Measurements from ENCODE around the gene CCDC27. TPM values are rescaled to one million over a fixed set of nuclear protein-coding genes. Genes with fewer than 3 reads are reported as not detected.

The CCDC27 gene
- total RNA-seq, 4 donors from 2014 or later, result not detected

DNA sequence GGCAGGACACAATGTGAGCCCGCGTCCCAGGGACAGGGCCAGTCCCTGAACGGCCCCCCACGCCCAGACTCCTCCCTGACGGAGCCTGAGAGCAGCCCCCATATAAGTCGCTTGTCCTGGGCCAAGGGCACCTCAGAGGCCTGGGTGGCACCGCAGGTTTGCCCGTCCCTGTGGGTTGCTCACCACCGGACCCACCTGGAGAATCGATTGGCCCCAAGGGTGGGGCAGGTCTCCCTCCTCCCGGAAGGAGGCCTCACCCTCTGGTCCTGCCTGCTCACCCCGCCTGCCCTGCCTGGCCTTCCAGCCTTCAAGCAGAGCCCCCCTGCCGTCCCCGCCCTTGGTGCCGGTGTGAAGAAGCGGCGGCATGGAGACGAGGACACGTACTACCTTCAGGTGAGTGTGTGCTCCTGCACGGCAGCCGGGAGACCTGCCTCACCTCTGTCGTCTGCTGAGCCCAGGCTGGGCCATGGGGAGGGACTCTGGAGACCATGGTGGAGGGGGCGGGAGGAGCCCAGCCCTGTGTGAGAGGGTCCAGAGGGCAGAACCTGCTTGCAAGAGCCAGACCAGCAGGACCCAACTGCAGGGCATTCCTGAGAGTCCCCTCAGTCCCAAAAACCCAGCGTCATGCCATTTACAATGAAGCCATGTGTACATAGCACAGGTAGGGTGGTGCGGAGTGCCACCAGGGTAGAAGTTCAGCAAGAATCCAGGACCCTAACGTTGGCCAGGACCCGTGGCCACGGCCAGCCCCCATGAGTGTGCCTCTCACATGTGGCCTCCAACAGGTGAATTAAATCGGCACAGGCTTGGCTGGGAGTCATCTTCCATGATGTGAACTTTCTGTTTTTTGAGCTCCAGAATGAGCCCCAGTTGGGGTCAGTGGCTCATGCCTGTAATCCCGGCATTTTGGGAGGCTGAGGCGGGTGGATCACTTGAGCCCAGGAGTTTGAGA is 24.1 kb upstream of the CCDC27 start:
- no peaks in the 10 kb centered on the region for H3K9me3 ChIP-seq
- peaks cover 0 to 12% (median 4%) of the 10 kb centered on the region in 4 donors for H3K4me1 ChIP-seq
- DNase-seq (ENCODE audit: extremely low spot score), result no peak
- H3K27me3 ChIP-seq, result peaks cover 0 to 100% (median 8%) of the 10 kb centered on the region in 4 donors
- no peak overlapping the region for H3K27ac ChIP-seq (replicated peaks in 1 of 4)
- intact Hi-C loops (cut with DNase I), result no loop called here
- TF ChIP-seq, protein P1, sequence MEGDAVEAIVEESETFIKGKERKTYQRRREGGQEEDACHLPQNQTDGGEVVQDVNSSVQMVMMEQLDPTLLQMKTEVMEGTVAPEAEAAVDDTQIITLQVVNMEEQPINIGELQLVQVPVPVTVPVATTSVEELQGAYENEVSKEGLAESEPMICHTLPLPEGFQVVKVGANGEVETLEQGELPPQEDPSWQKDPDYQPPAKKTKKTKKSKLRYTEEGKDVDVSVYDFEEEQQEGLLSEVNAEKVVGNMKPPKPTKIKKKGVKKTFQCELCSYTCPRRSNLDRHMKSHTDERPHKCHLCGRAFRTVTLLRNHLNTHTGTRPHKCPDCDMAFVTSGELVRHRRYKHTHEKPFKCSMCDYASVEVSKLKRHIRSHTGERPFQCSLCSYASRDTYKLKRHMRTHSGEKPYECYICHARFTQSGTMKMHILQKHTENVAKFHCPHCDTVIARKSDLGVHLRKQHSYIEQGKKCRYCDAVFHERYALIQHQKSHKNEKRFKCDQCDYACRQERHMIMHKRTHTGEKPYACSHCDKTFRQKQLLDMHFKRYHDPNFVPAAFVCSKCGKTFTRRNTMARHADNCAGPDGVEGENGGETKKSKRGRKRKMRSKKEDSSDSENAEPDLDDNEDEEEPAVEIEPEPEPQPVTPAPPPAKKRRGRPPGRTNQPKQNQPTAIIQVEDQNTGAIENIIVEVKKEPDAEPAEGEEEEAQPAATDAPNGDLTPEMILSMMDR (IDR thresholded peaks at IDR 0.05), result no peak
- TF ChIP-seq EP300 (IDR thresholded peaks at IDR 0.05) (no peak), POLR2A (IDR thresholded peaks at IDR 0.05; ENCODE audit: low read depth) (no peak), POLR2AphosphoS5 (IDR thresholded peaks at IDR 0.05) (no peak)
- no peaks in the 10 kb centered on the region for H3K36me3 ChIP-seq
- WGBS, result 81% methylated on average over 19 of the region's 31 CpGs
- no peak overlapping the region for H3K4me3 ChIP-seq

DNA sequence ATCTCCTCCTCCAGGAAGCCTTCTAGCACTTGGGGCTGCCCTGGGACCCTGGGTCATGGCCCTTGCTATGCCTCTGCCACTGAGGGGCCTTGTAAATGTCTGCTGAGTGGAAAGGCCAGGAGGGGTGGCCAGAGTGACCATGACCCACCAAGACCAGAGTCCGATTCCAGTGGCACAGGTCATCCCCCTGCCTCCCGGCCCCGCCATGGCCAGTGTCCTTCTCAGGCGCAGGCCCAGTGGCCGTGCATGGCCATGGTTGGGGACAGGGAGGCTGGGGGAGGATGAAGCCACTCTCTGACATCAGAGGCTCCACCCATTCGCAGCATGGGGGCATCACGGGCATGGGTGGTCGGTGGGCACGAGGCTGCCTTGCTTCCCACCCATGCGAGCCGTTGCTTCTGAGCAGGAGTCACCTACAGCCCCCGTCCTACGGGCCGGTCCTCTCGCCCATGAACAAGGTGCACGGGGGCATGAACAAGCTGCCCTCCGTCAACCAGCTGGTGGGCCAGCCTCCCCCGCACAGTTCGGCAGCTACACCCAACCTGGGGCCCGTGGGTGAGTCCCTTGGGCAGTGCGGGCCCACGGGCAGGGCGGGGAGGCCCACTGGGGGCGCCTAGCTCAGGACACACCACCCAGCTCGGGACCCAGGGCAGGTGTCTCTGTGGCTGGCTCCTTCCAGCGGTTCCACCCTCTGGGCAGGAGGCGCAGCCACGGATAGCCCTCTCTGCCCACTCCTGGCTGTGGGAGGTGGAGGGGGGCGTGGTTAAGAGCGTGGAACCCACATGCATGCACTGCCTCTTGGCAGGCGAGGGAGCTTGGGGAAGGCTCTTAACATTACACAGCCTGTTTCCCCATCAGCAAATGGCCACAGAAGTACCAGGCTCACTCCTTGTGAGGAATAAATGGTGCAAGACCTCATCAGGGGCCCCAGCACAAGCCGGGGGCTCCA is 22.4 kb upstream of the CCDC27 start:
- no peak for TF ChIP-seq EP300 (IDR thresholded peaks at IDR 0.05)
- TF ChIP-seq POLR2AphosphoS5 (IDR thresholded peaks at IDR 0.05), result no peak
- no peak for TF ChIP-seq POLR2A (IDR thresholded peaks at IDR 0.05; ENCODE audit: low read depth)
- TF ChIP-seq, protein P1 (IDR thresholded peaks at IDR 0.05), result no peak
- intact Hi-C loops (cut with DNase I), result no loop called here
- DNase-seq (ENCODE audit: extremely low spot score), result no peak
- Histone ChIP-seq H3K9me3 (no peaks in the 10 kb centered on the region), H3K4me1 (peaks cover 0 to 13% (median 5%) of the 10 kb centered on the region in 4 donors), H3K4me3 (no peak overlapping the region), H3K36me3 (peaks cover 0 to 8% (median 2%) of the 10 kb centered on the region in 4 donors), H3K27me3 (peaks cover 0 to 88% (median 8%) of the 10 kb centered on the region in 4 donors), H3K27ac (replicated peaks in 1 of 4) (no peak overlapping the region)
- WGBS, result 77% methylated on average over 14 of the region's 32 CpGs

DNA sequence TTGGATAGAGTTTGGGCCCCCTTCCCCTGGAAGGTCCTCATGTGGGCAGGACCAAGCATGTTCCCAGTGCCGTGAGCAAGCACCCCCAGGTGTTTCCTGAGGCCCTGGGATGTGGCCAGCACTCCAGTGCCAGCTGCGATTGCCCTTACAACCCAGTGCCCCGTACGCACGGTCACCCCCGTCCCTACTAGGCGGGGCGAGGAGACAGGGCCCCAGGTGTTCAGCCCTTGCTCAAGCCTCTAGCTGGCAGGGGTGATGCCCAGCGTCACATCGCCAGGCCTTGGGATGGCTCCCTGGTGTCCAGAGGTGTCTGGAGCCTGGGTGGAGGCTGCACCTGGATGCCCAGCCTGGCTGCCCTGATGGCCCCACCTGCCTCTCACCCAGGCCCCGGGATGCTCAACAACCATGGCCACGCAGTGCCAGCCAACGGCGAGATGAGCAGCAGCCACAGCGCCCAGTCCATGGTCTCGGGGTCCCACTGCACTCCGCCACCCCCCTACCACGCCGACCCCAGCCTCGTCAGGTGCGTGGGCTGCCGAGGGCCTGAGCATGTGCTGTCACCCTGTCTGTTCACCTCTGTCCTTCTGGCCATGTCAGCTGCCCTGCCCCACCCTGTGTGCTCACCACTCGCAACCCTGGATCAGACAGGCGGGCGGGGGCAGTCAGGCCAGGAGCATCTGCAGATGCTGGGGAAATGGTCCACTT is 21.6 kb upstream of the CCDC27 start:
- H3K36me3 ChIP-seq, result peaks cover 0 to 16% (median 10%) of the 10 kb centered on the region in 4 donors
- H3K27ac ChIP-seq (replicated peaks in 1 of 4), result no peak overlapping the region
- no peak overlapping the region for H3K4me3 ChIP-seq
- peaks cover 0 to 80% (median 8%) of the 10 kb centered on the region in 4 donors for H3K27me3 ChIP-seq
- no peak for DNase-seq (ENCODE audit: extremely low spot score)
- H3K9me3 ChIP-seq, result no peaks in the 10 kb centered on the region
- peaks cover 0 to 13% (median 5%) of the 10 kb centered on the region in 4 donors for H3K4me1 ChIP-seq
- 82% methylated on average over 19 of the region's 25 CpGs for WGBS
- intact Hi-C loops (cut with DNase I), result no loop called here
- no peak for TF ChIP-seq POLR2A (IDR thresholded peaks at IDR 0.05; ENCODE audit: low read depth)
- TF ChIP-seq, protein P1 (IDR thresholded peaks at IDR 0.05), result no peak
- no peak for TF ChIP-seq POLR2AphosphoS5 (IDR thresholded peaks at IDR 0.05)
- TF ChIP-seq EP300 (IDR thresholded peaks at IDR 0.05), result no peak

Measured in esophagus muscularis mucosa (tissue), 4 donors.